KMS-11 (cell line): ENCODE measurements around the gene GSTK1.

Source experiments
- H2AFZ ChIP-seq: fragments of 200-600 bp; sonication (generic); 2 replicates; pipeline ENCODE4 v1.6.1; 2016; ENCODE audit warnings: antibody characterized with exemption, mixed run types, low read depth
- H3K27ac ChIP-seq: fragments of 200-600 bp; sonication (generic); 2 replicates; pipeline ENCODE4 v1.6.1; 2016; ENCODE audit warnings: mild to moderate bottlenecking, mixed run types
- H3K27me3 ChIP-seq: fragments of 200-600 bp; sonication (generic); 2 replicates; pipeline ENCODE4 v1.6.1; 2017; ENCODE audit warnings: mild to moderate bottlenecking, low read depth, mixed run types, moderate library complexity; ENCODE audit not compliant: insufficient read depth
- H3K36me3 ChIP-seq: fragments of 200-600 bp; sonication (generic); 2 replicates; pipeline ENCODE4 v1.6.1; 2017; ENCODE audit warnings: mild to moderate bottlenecking, mixed run types; ENCODE audit not compliant: insufficient read depth
- H3K4me1 ChIP-seq: fragments of 200-600 bp; sonication (generic); 2 replicates; pipeline ENCODE4 v1.6.1; 2016; ENCODE audit warnings: mild to moderate bottlenecking, low read depth, mixed run types; ENCODE audit not compliant: poor library complexity, severe bottlenecking
- H3K4me2 ChIP-seq: fragments of 200-600 bp; sonication (generic); 2 replicates; pipeline ENCODE4 v1.7.0; 2016; ENCODE audit warnings: mild to moderate bottlenecking, mixed run types
- H3K4me3 ChIP-seq: fragments of 200-600 bp; sonication (generic); IDR thresholded peaks from 2 replicates; pipeline ENCODE4 v1.6.1; 2017; ENCODE audit warnings: low read depth, low read length, mixed read lengths; ENCODE audit not compliant: insufficient read depth
- H3K79me2 ChIP-seq: fragments of 200-600 bp; sonication (generic); 2 replicates; pipeline ENCODE4 v1.6.1; 2016; ENCODE audit warnings: low read depth, mixed run types; ENCODE audit not compliant: insufficient read depth
- H3K9ac ChIP-seq: fragments of 200-600 bp; sonication (generic); 2 replicates; pipeline ENCODE4 v1.6.1; 2016; ENCODE audit warnings: mild to moderate bottlenecking, mixed run types
- H4K20me1 ChIP-seq: fragments of 200-600 bp; sonication (generic); 2 replicates; pipeline ENCODE4 v1.6.1; 2016; ENCODE audit warnings: mild to moderate bottlenecking, mixed run types; ENCODE audit not compliant: insufficient read depth
- CTCF ChIP-seq: fragments of 200-600 bp; sonication (generic); conservative IDR thresholded peaks from 2 replicates; pipeline ENCODE4 v1.6.1; 2017; ENCODE audit warnings: low read depth, mild to moderate bottlenecking, antibody characterized with exemption, low read length, moderate library complexity, mixed read lengths

Gene GSTK1

GRCh38 chr7:143216686-143217085 is 46.6 kb upstream of the GSTK1 start:
- Histone ChIP-seq H2AFZ (no peak overlapping the region), H3K4me3 (no peak overlapping the region), H3K27me3 (no peaks in the 10 kb centered on the region), H3K27ac (no peak overlapping the region), H3K4me2 (no peak overlapping the region), H3K79me2 (no peaks in the 10 kb centered on the region), H3K9ac (no peak overlapping the region), H3K36me3 (no peaks in the 10 kb centered on the region), H3K4me1 (no peaks in the 10 kb centered on the region), H4K20me1 (no peaks in the 10 kb centered on the region)
- no peak for TF ChIP-seq CTCF

GRCh38 chr7:143217806-143218205 is 45.4 kb upstream of the GSTK1 start:
- Histone ChIP-seq H3K27ac (no peak overlapping the region), H3K36me3 (no peaks in the 10 kb centered on the region), H3K9ac (no peak overlapping the region), H3K4me3 (no peak overlapping the region), H2AFZ (no peak overlapping the region), H3K79me2 (no peaks in the 10 kb centered on the region), H4K20me1 (no peaks in the 10 kb centered on the region), H3K4me1 (no peaks in the 10 kb centered on the region), H3K27me3 (no peaks in the 10 kb centered on the region), H3K4me2 (no peak overlapping the region)
- TF ChIP-seq CTCF = no peak

- Histone ChIP-seq H3K4me1 (no peaks in the 10 kb centered on the region), H3K9ac (no peak overlapping the region)
- TF ChIP-seq CTCF = no peak
Observed at GRCh38 chr7:143221286-143221685, 42.0 kb upstream of the GSTK1 start.

GRCh38 chr7:143221737-143222136 is 41.5 kb upstream of the GSTK1 start, which contains the start of gene TAS2R40:
Gene TAS2R40, plus strand, starts transcription at chr7:143222037. Its CDS starts 42 bp downstream, at chr7:143222079.
- H3K4me3 ChIP-seq = no peak within 1 kb of the TSS
- H3K27ac ChIP-seq = no peak within 1 kb of the TSS
- no peaks in the 10 kb centered on the region for H3K4me1 ChIP-seq
- H3K4me2 ChIP-seq = no peak within 1 kb of the TSS
- no peaks in the 10 kb centered on the region for H3K27me3 ChIP-seq
- no peak for TF ChIP-seq CTCF
- H3K9ac ChIP-seq = no peak within 1 kb of the TSS
- H4K20me1 ChIP-seq = no peaks in the 10 kb centered on the region
- H2AFZ ChIP-seq = no peak within 1 kb of the TSS
- no peaks in the 10 kb centered on the region for H3K36me3 ChIP-seq
- no peaks in the 10 kb centered on the region for H3K79me2 ChIP-seq

More at GRCh38 chr7:143221286-143221685, 42.0 kb upstream of the GSTK1 start:
- no peaks in the 10 kb centered on the region for H3K36me3 ChIP-seq
- no peak overlapping the region for H3K27ac ChIP-seq
- no peak overlapping the region for H2AFZ ChIP-seq
- no peaks in the 10 kb centered on the region for H3K79me2 ChIP-seq
- H3K4me3 ChIP-seq = no peak overlapping the region
- no peaks in the 10 kb centered on the region for H4K20me1 ChIP-seq
- H3K4me2 ChIP-seq = no peak overlapping the region
- no peaks in the 10 kb centered on the region for H3K27me3 ChIP-seq
